Mesothelial cell of epicardium (in vitro differentiated cells): ENCODE measurements around the gene SAPCD1. TPM values are rescaled to one million over a fixed set of nuclear protein-coding genes. Genes with fewer than 3 reads are reported as not detected.

Source experiments
- DNase-seq, 2 experiments: peaks; one replicate each; pipeline ENCODE4 v3.0.0; 2021; ENCODE audit warnings: low spot score in 2 of 2; ENCODE audit not compliant: unreplicated experiment in 2 of 2
- H3K27ac Mint-ChIP-seq: 2 replicates; pipeline ENCODE4 v1.8.0; 2021; ENCODE audit warnings: mixed read lengths
- H3K27me3 Mint-ChIP-seq: 2 replicates; pipeline ENCODE4 v1.8.0; 2021; ENCODE audit warnings: low read depth, mixed read lengths
- H3K36me3 Mint-ChIP-seq: 2 replicates; pipeline ENCODE4 v1.8.0; 2021; ENCODE audit warnings: mixed read lengths
- H3K4me1 Mint-ChIP-seq: 2 replicates; pipeline ENCODE4 v1.8.0; 2021; ENCODE audit warnings: mixed read lengths
- H3K4me3 Mint-ChIP-seq: 2 replicates; pipeline ENCODE4 v1.8.0; 2021; ENCODE audit warnings: mild to moderate bottlenecking, moderate library complexity, mixed read lengths
- H3K9me3 Mint-ChIP-seq: 2 replicates; pipeline ENCODE4 v1.8.0; 2021; ENCODE audit warnings: mixed read lengths
- CTCF ChIP-seq: fragments of 200-600 bp; sonication (generic); IDR thresholded peaks from one replicate; pipeline ENCODE4 v1.5.0; 2021; ENCODE audit warnings: antibody characterized with exemption; ENCODE audit not compliant: unreplicated experiment
- total RNA-seq: library from RNA; stranded (reverse); gene quantifications from 3 replicates; pipeline ENCODE4 v1.2.1, GENCODE V29; 2021

SAPCD1 gene
- total RNA-seq, 1 donor from 2014 or later: 12.8 TPM

GRCh38 chr6:31723245-31723979, 39.0 kb upstream of the SAPCD1 start, which contains the start of gene MPIG6B:
TSS of gene MPIG6B (plus strand) at chr6:31723373. CDS start at chr6:31723384, 11 bp downstream.
- no peak for TF ChIP-seq CTCF
- no peak within 1 kb of the TSS for H3K4me3 Mint-ChIP-seq
- H3K4me1 Mint-ChIP-seq: peaks cover 18% of the 10 kb centered on the region
- H3K9me3 Mint-ChIP-seq: no peaks in the 10 kb centered on the region
- H3K27me3 Mint-ChIP-seq: no peaks in the 10 kb centered on the region
- peak within 1 kb of the TSS; percentile 47 for H3K27ac Mint-ChIP-seq
- H3K36me3 Mint-ChIP-seq: peaks cover 28% of the 10 kb centered on the region
- no peak for DNase-seq

- DNase-seq: no peak
- peak overlapping the region; percentile 47 for H3K27ac Mint-ChIP-seq
- H3K4me1 Mint-ChIP-seq: peaks cover 19% of the 10 kb centered on the region
- no peak overlapping the region for H3K4me3 Mint-ChIP-seq
- H3K36me3 Mint-ChIP-seq: peaks cover 30% of the 10 kb centered on the region
- TF ChIP-seq CTCF: no peak
- H3K27me3 Mint-ChIP-seq: no peaks in the 10 kb centered on the region
- no peaks in the 10 kb centered on the region for H3K9me3 Mint-ChIP-seq
These were observed 38.3 kb upstream of the SAPCD1 start for GRCh38 chr6:31723980-31724691.

GRCh38 chr6:31725502-31726350, 36.7 kb upstream of the SAPCD1 start:
- no peak for TF ChIP-seq CTCF
- Mint-ChIP-seq H3K9me3 (no peaks in the 10 kb centered on the region), H3K27ac (peak overlapping the region; percentile 3), H3K4me1 (peaks cover 21% of the 10 kb centered on the region), H3K36me3 (peaks cover 33% of the 10 kb centered on the region), H3K4me3 (no peak overlapping the region), H3K27me3 (no peaks in the 10 kb centered on the region)
- no peak for DNase-seq

- H3K36me3 Mint-ChIP-seq: peaks cover 41% of the 10 kb centered on the region
- no peaks in the 10 kb centered on the region for H3K27me3 Mint-ChIP-seq
- H3K4me3 Mint-ChIP-seq: peak overlapping the region; percentile 100
- no peak overlapping the region for H3K27ac Mint-ChIP-seq
- peaks cover 22% of the 10 kb centered on the region for H3K4me1 Mint-ChIP-seq
- TF ChIP-seq CTCF: no peak
- DNase-seq: no peak
- H3K9me3 Mint-ChIP-seq: no peaks in the 10 kb centered on the region
These were observed 35.3 kb upstream of the SAPCD1 start for GRCh38 chr6:31727034-31727716.
